NCI-H774 (cell line): ENCODE results near the gene UNC50.
"Not testable (repeated sequence)": the region's sequence is repeated elsewhere in the genome, so short reads cannot be mapped to it uniquely, and the experiment has no call there.

ENCODE experiments used
- DNase-seq: peaks from one replicate; lab custom pipeline; 2025; lab: John Stamatoyannopoulos, UW

Gene UNC50

GRCh38 chr2:98576666-98577312 is 31.6 kb upstream of the UNC50 start:
- no peak for DNase-seq

GRCh38 chr2:98577313-98577712 is 31.1 kb upstream of the UNC50 start:
- DNase-seq: no peak

- DNase-seq: no peak
These were observed 30.2 kb upstream of the UNC50 start for GRCh38 chr2:98578231-98578630.

DNA sequence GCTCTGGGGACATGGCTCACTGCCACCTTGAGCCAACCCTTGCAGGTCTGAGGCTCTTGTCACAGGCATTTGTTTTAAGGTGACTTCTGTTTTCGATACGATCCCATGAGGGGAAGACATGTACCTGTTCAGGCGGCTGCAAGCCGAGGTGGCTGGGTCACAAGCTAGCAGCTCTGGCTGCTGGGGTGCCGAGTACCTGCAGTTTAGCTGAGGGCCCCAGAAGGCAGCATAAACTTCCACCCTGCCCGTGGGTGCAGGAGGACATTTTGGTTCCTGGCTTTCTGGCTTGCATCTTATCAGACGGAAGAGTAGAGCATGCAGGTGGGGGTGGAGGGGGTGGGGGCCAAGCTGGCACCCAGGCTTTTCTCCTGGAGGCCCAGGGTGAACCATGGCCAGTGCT is 28.5 kb upstream of the UNC50 start:
- DNase-seq: no peak

- DNase-seq: no peak
These were observed 27.6 kb upstream of the UNC50 start for GRCh38 chr2:98580656-98581284.

DNA sequence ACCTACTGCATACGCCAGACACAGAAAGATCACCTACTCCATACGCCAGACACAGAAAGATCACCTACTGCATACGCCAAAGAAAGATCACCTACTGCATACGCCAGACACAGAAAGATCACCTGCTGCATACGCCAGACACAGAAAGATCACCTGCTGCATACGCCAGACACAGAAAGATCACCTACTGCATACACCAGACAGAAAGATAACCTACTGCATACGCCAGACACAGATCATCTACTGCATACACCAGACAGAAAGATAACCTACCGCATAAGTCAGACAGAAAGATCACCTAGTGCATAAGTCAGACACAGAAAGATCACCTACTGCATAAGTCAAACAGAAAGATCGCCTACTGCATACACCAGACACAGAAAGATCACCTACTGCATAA is 25.9 kb upstream of the UNC50 start:
- no peak for DNase-seq

- DNase-seq: no peak
These were observed 25.1 kb upstream of the UNC50 start for GRCh38 chr2:98583276-98583675.

GRCh38 chr2:98583816-98584618 is 24.4 kb upstream of the UNC50 start:
- DNase-seq: peak; percentile 16

DNA sequence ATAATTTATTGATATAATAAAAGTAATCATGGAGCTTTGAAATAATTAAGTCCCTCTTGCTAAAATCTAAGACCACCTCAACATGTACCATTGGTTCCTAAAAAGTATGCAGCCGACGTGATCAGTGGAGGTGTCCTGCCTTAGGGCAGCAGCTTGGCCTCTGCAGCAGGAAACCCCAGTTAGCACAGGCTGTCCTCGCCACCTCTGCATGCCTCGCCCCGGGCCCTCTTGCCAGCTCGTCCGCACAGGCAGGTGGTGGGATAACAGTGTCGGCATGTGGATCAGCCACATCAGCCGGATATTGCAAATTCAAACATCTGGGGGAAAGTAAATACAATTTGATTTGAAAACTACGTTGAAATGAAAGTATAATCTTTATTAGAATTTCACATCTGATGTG is 23.0 kb upstream of the UNC50 start:
- no peak for DNase-seq

DNA sequence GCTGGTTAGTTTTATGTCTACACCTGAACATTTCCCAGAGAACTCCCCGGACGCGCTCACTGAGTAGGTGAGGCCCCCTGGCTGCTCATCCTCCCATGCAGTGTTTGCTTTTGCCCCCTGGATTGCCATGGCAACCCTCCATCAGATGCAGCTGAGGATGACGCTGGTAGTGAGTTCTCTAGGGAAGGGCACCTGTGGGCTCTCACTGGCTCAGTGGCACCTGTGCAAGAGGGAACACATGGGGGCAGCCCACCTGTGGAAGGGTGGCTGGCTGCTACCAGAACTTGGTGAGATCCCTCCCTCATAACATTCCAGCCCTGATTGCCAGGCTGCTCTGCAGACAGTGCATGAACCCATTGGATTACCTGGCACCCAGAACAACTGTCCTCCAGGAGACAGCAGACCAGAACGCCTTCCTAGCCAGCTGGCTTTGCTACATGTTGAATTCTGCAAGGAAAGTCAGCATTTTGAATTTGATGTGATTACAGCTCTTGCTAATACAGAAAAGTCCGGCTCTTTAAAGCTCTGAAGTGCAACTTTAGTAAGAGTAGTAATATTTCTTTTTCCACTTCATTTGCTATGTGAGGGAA is 21.7 kb upstream of the UNC50 start:
- no peak for DNase-seq

GRCh38 chr2:98588880-98589431 is 19.4 kb upstream of the UNC50 start:
- DNase-seq: no peak

GRCh38 chr2:98589489-98589888 is 18.9 kb upstream of the UNC50 start:
- no peak for DNase-seq

GRCh38 chr2:98592565-98592964 is 15.8 kb upstream of the UNC50 start:
- no peak for DNase-seq

- DNase-seq: not testable (repeated sequence)
These were observed 13.7 kb upstream of the UNC50 start for GRCh38 chr2:98594665-98595064.

DNA sequence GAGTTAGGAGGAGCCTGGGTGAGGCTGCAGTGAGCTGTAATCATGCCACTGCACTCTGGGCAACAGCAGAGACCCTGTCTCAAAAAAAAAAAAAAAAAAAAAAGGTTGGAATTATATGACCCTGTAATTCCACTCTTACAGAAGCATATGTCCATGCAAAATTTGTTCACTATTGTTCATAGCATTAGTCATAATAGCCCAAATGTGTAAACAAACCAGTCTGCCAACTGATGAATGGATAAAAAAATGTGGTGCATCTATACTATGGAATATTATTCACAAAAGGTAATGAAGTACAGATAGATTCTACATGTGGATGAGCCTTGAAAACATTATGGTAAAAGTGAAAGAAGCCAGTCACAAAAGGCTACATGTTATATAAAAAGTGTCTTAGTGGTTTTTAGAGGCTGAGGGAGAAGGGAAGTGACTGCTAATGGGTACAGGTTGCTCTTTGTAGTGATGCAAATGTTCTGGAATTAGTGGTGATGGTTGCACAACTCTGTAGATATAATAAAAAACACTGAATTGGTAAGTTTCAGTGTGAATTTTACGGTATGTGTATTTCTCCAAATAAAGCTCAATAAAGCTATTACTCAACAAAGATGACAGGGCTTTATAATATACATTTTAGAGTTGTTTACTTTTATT is 9.5 kb upstream of the UNC50 start:
- no peak for DNase-seq

DNA sequence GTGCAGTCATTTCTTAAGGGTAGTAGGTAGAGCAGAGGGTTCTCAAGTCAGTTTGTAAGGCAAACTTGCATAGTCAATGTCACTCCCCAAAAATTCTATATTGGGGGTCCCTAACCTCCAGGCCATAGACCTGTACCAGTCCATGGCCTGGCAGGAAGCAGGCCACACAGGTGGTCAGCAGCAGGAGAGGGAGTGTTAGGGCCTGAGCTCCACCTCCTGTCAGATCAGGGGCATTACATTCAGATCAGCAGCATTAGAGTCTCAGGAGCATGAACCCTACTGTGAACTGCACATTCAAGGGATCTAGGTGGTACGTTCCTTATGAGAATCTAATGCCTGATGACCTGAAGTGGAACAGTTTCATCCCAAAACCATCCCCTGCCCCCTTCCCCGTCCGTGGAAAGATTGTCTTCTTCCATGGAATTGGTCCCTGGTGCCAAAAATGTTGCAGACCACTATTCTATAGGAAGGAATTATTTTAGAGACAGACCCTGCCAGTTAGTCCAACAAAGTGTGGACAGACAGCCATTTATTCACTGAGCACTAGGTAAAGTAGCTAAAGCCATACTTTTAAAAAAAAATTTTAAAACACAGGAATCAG is 6.8 kb upstream of the UNC50 start:
- no peak for DNase-seq

DNA sequence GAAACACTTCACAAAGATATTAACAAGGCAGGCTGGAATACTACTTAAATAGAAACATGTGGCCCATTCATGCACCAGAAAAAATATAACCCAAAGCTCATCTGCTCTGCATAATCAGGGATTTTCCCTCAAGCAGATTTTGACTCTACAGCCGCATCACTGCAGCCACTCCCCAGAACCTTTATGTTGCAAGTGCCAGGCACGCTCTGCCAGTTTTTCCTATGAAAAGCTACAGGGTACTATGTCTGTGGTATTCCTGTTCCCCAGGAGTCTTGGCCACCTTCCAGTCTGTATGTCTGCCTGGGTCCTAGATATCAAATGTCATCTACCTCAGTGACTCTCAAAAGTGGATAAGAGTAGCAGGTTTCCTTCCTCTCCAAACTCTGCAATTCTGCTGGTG is 3.8 kb upstream of the UNC50 start:
- no peak for DNase-seq

DNA sequence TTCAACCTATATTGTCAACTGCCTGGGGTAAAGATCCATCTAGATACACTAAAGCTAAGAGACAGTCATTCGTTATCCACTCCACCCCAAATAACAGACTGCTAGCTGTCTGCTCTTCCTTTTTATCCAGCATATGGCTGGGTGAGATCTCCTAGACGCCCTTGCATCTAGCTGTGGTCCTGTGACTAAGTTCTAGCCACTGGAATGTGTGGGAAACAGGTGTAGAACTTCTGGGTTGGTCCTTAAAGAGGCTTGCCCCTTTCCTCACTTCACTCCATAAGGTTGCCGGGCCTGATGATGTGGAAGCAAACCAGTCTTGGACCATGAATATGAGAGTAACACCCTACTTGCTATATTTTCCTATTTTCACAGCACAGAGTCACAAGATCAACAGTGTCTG is 3.3 kb upstream of the UNC50 start:
- DNase-seq: no peak

- DNase-seq: no peak
These were observed 2.0 kb upstream of the UNC50 start for GRCh38 chr2:98606431-98606830.

GRCh38 chr2:98607104-98607503 is 1.3 kb upstream of the UNC50 start:
- DNase-seq: no peak

DNA sequence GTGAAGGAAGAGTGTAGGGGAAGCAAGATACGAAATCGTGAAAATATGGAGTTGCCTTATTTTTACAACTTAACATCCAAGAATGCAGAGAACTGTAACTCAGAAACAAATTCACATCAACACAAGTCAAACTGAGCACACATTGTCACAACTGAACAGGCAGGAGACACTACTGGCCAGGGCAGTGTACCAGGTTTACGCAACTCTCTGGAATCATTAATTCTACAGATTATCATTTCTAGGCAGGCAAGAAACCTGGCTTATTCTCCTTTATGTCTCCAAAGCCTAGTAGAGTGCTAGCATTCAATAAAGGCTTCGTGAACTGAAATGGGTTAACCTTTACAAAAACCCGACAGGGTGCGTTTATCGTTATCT is 661 bp upstream of the UNC50 start:
- no peak for DNase-seq
